K562 (cell line): Measurements from ENCODE around the gene EXO5. TPM values are rescaled to one million over a fixed set of nuclear protein-coding genes. Genes with fewer than 3 reads are reported as not detected.

Experiments used
- ATAC-seq: fragments of 200-7000 bp; cut with Tn5 transposase; 3 replicates; pipeline ENCODE4 v1.9.1; 2020; ENCODE audit warnings: moderate library complexity
- BruUV-seq: library from RNA; stranded (reverse); fragments of 400-500 nt; replicated peaks from 2 replicates; lab custom pipeline; 2021; lab: Mats Ljungman, UMichigan
- CTCF ChIA-PET: fragments of 300-600 bp; formaldehyde crosslinking; extraction: SDS; loops from one replicate; lab custom pipeline; 2021; ENCODE audit warnings: low intra/inter-chr PET ratio; lab: Yijun Ruan, JAX
- POLR2A ChIA-PET: fragments of 300-600, 350-650 bp; sonication (Branson Sonifier 250); formaldehyde crosslinking; extraction: SDS; loops from one replicate; lab custom pipeline; 2021; ENCODE audit warnings: antibody characterized with exemption, inconsistent platforms; lab: Yijun Ruan, JAX
- DNase-seq, 4 experiments: peaks; one replicate each; pipeline versions ENCODE4 v3.0.0 to v3.0.0-alpha.2; 2011 to 2018; ENCODE audit warnings: low spot score in 3 of 4, mixed read lengths in 3 of 4; ENCODE audit errors: extremely low read depth in 1 of 4
- FAIRE-seq: peaks from 2 replicates; lab custom pipeline; 2011; peaks lifted over from hg19 to GRCh38; lab: Jason Lieb, UNC
- H2AFZ ChIP-seq: 2 replicates; pipeline ENCODE4 v1.6.0; 2011; ENCODE audit warnings: low read depth, low read length, control low read depth, inconsistent platforms
- H3K27ac ChIP-seq: fragments of 200-600 bp; 3 replicates; pipeline ENCODE4 v1.8.0; 2011; ENCODE audit warnings: low read depth, mild to moderate bottlenecking, control low read depth, inconsistent platforms, low read length, moderate library complexity, mixed read lengths; ENCODE audit errors: extremely low read depth
- H3K27me3 ChIP-seq, 2 experiments: fragments of 300-600 bp in 1 of 2; 2 replicates in 1 of 2; 3 replicates in 1 of 2; pipeline versions ENCODE4 v1.6.0 to v1.8.0; 2011; ENCODE audit warnings: inconsistent platforms in 2 of 2, low read length in 2 of 2, mild to moderate bottlenecking in 1 of 2, mixed read lengths in 1 of 2, moderate library complexity in 1 of 2; ENCODE audit not compliant: control insufficient read depth in 2 of 2, insufficient read depth in 2 of 2
- H3K36me3 ChIP-seq: fragments of 300-600 bp; 3 replicates; pipeline ENCODE4 v1.8.0; 2011; ENCODE audit warnings: mild to moderate bottlenecking, low read length, inconsistent platforms; ENCODE audit not compliant: control insufficient read depth, insufficient read depth
- H3K4me1 ChIP-seq, 2 experiments: fragments of 200-600 bp in 1 of 2; replicated peaks in 1 of 2; 2 replicates in 1 of 2; 3 replicates in 1 of 2; pipeline versions ENCODE4 v1.5.1 to v1.8.0; 2011; ENCODE audit warnings: inconsistent platforms in 2 of 2, low read length in 2 of 2, mild to moderate bottlenecking in 1 of 2, mixed read lengths in 1 of 2, moderate library complexity in 1 of 2; ENCODE audit not compliant: control insufficient read depth in 2 of 2, insufficient read depth in 2 of 2
- H3K4me2 ChIP-seq: 2 replicates; pipeline ENCODE4 v1.6.1; 2011; ENCODE audit warnings: low read length, control low read depth, inconsistent platforms, mixed read lengths; ENCODE audit not compliant: insufficient read depth
- H3K4me3 ChIP-seq: fragments of 200-600 bp; sonication (generic), shearing (Covaris generic); 2 replicates; pipeline ENCODE4 v1.5.1; 2016; ENCODE audit warnings: control low read depth, inconsistent platforms
- H3K79me2 ChIP-seq: fragments of 200-600 bp; 3 replicates; pipeline ENCODE4 v1.8.0; 2011; ENCODE audit warnings: low read length, inconsistent platforms; ENCODE audit not compliant: control insufficient read depth, insufficient read depth
- H3K9ac ChIP-seq, 2 experiments: 2 replicates each; pipeline versions ENCODE4 v1.6.0 to v1.6.1; 2011; ENCODE audit warnings: low read depth in 2 of 2, low read length in 2 of 2, control low read depth in 1 of 2, inconsistent platforms in 1 of 2, mild to moderate bottlenecking in 1 of 2, mixed read lengths in 1 of 2; ENCODE audit not compliant: insufficient read depth in 1 of 2
- H3K9me1 ChIP-seq: one replicate; pipeline ENCODE4 v1.6.0; 2011; ENCODE audit warnings: inconsistent platforms, mild to moderate bottlenecking, low read length, moderate library complexity; ENCODE audit not compliant: control insufficient read depth, insufficient read depth
- H3K9me3 ChIP-seq: replicated peaks from 2 replicates; pipeline ENCODE4 v1.5.1; 2011; ENCODE audit warnings: low read depth, low read length, inconsistent platforms; ENCODE audit not compliant: control insufficient read depth, insufficient read depth
- H4K20me1 ChIP-seq: replicated peaks from 2 replicates; pipeline ENCODE4 v1.6.1; 2011; ENCODE audit warnings: low read length, inconsistent platforms, mixed read lengths; ENCODE audit not compliant: control insufficient read depth, insufficient read depth
- SAFB ChIP-seq: fragments of 200-400 bp; formaldehyde crosslinking; IDR thresholded peaks from 2 replicates; pipeline ENCODE4 v1.6.1; 2017; ENCODE audit warnings: low read depth, low read length, borderline replicate concordance
- STAT5B ChIP-seq: fragments of 250-450 bp; sonication (Bioruptor Pico); IDR thresholded peaks from 2 replicates; pipeline ENCODE4 v1.8.0; 2021; ENCODE audit warnings: mild to moderate bottlenecking, inconsistent platforms
- TAF1 ChIP-seq: IDR thresholded peaks from 2 replicates; pipeline ENCODE4 v1.6.1; 2011; ENCODE audit warnings: mild to moderate bottlenecking, low read length, moderate library complexity; ENCODE audit not compliant: insufficient read depth, control insufficient read depth, severe bottlenecking; ENCODE audit errors: extremely low read depth
- WGBS: fragments of 100-300 bp; shearing (Covaris generic); methylation state at CpG from one replicate; pipeline ENCODE4 v1.1.6; 2016; ENCODE audit warnings: low coverage, mixed read lengths; ENCODE audit not compliant: insufficient coverage; ENCODE audit errors: missing lambda C conversion rate; 5-methylcytosine and 5-hydroxymethylcytosine counted together
- in situ Hi-C: fragments of 300-500 bp; cut with MboI; formaldehyde crosslinking; loops from 4 replicates; pipeline ENCODE4 v1.15.0; 2018; ENCODE audit warnings: inconsistent platforms, mixed read lengths
- intact Hi-C: fragments of 100-400 bp; cut with micrococcal nuclease; formaldehyde crosslinking; loops from 2 replicates; pipeline ENCODE4 v1.14.2; 2022
- polyA plus RNA-seq, 8 experiments: library from polyadenylated mRNA; depleted of rRNA in 4 of 8; stranded (reverse) in 5 of 8; unstranded in 3 of 8; fragments of >200 nt; fragmentation: Nextera tagmentation in 2 of 8; fragmentation: Illumina TruSeq in 1 of 8; extraction: Ambion mirVana in 2 of 8; extraction: Trizol in 1 of 8; gene quantifications; 2 replicates each; pipeline versions ENCODE4 v1.2.1 to v1.2.3, GENCODE V29; 2011 to 2014; ENCODE audit warnings: inconsistent platforms in 1 of 8, missing spikeins in 1 of 8
- total RNA-seq, 7 experiments: library from RNA; depleted of rRNA in 6 of 7; stranded (reverse); fragments of >200 nt in 6 of 7; fragmentation: Illumina TruSeq in 2 of 7; extraction: Trizol in 2 of 7; gene quantifications; 2 replicates each; pipeline versions ENCODE4 v1.2.1 to v1.2.3, GENCODE V29; 2011 to 2021; ENCODE audit warnings: low replicate concordance in 1 of 7
- TF ChIP-seq, protein P1 (sequence below): sonication (generic); formaldehyde crosslinking; IDR thresholded peaks from 2 replicates; pipeline ENCODE4 v1.8.1; 2022; ENCODE audit warnings: missing genetic modification reagents

Gene EXO5
- total and polyA plus RNA-seq, 9 of the 15 experiments (the other 6 are each of a cell fraction or from before 2014, with no cell fraction given): 1.1 to 4.3 (median 2.8) TPM

DNA sequence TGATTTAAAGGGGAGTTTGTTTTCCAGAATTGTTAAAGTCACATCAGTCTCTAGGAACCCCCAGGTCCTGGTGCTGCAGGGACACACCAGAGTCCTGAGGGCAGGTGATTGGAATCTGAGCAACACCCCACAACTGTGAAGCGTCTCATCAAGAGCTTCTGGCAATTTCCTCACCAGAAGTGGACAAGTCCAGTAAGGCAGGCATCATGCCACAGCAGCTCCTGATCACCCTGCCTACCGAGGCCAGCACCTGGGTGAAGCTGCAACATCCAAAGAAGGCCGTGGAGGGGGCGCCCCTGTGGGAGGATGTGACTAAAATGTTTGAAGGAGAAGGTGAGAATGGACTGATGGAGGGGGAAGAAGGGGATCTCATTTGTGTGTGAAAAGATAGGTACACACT, 29.4 kb upstream of the EXO5 start:
- peaks cover 11% of the 10 kb centered on the region; the same call in 1 of the 2 replicates for H3K9me3 ChIP-seq
- peaks cover 10 to 11% of the 10 kb centered on the region in 2 experiments; a peak in 3 of 5 replicates for H3K4me1 ChIP-seq
- H3K79me2 ChIP-seq: peaks cover 10% of the 10 kb centered on the region; the same call in 2 of the 3 replicates
- no peaks in the 10 kb centered on the region for H3K9me1 ChIP-seq
- DNase-seq (no peak), FAIRE-seq (peak; percentile 15), ATAC-seq (no peak)
- no TSS peak for BruUV-seq
- H3K4me2 ChIP-seq: no peak overlapping the region
- whole genome bisulfite sequencing: 45% methylated on average over 4 of the region's 4 CpGs
- H3K36me3 ChIP-seq: peaks cover 7% of the 10 kb centered on the region; the same call in 2 of the 3 replicates
- ChIA-PET CTCF (no interaction called here), POLR2A (interaction anchor here (0.6 to 2.3 kb wide), 3 partner anchors 28 to 181 kb away, joined by 3 to 7 read pairs (median 3); partner anchors contain the start of gene ZFP69B)
- no peak overlapping the region for H3K27ac ChIP-seq
- H2AFZ ChIP-seq: no peak overlapping the region
- intact Hi-C loops (no loop called here), in situ Hi-C loops (no loop called here)
- no peaks in the 10 kb centered on the region for H4K20me1 ChIP-seq
- no peak overlapping the region for H3K4me3 ChIP-seq
- TF ChIP-seq SAFB (no peak), STAT5B (no peak), TAF1 (no peak)
- TF ChIP-seq, protein P1, sequence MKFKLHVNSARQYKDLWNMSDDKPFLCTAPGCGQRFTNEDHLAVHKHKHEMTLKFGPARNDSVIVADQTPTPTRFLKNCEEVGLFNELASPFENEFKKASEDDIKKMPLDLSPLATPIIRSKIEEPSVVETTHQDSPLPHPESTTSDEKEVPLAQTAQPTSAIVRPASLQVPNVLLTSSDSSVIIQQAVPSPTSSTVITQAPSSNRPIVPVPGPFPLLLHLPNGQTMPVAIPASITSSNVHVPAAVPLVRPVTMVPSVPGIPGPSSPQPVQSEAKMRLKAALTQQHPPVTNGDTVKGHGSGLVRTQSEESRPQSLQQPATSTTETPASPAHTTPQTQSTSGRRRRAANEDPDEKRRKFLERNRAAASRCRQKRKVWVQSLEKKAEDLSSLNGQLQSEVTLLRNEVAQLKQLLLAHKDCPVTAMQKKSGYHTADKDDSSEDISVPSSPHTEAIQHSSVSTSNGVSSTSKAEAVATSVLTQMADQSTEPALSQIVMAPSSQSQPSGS: no peak
- H3K9ac ChIP-seq: no peak overlapping the region
- H3K27me3 ChIP-seq: no peaks in the 10 kb centered on the region
